ENCODE results near the gene NAA16. TPM values are rescaled to one million over a fixed set of nuclear protein-coding genes. Genes with fewer than 3 reads are reported as not detected.
"Not testable (repeated sequence)": the region's sequence is repeated elsewhere in the genome, so short reads cannot be mapped to it uniquely, and the experiment has no call there.

Gene NAA16
- polyA plus RNA-seq, 3 donors, result 4.2 to 8.4 (median 6.1) TPM

DNA sequence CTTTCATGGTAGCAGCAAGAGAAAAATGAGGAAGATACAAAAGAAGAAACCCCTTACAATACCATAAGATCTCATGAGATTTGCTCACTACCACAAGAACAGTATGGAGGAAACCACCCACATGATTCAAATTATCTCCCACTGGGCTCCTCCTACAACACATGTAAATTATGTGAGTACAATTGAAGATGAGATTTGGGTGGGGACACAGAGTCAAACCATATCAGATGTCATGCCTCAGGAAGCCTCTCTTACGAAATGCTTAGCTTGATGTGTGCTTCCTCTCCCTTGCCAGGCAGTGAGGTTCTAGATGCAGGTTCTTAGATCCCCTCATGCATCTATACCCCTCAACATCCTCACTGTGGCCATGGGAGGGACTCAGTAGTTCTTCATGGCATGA, 83.1 kb downstream of the NAA16 start:
- WGBS, 3 donors, result 76 to 86% (median 85%) methylated on average over 1 of the region's 1 CpG
- H3K27ac ChIP-seq (ENCODE audit: low read depth, low read length), result no peak overlapping the region

DNA sequence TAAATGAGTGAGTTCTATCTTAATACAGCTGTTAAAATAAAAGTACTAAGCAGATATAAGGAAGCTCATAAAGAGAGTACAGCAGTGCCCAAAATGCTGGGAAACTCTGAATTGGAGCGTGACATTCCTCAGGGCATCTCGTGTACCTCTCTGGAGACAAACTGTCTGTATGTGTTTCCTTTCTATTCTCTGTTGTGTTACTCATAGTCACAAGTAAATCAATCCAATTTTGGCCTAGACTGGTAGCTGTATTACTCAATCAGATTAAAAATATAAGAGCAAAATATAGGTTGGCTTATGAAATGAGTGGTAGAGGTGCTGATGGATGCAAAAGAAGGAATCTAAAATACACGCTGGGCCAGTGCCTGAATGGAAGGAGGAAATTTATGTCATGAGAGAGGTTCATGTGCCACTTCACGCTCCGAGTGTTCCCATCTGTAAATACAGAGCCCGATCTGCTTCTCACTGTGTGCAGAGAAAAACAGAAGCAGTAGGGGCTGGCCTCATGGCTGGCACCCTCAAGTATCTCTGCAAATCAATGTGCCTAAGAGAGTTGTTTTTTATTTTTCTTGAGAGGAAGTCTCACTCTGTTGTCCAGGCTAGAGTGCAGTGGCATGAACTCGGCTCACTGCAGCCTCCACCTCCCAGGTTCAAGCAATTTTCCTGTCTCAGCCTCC, 87.6 kb downstream of the NAA16 start:
- 83 to 84% (median 83%) methylated on average over 7 of the region's 7 CpGs for WGBS, 3 donors

GRCh38 chr13:41401366-41401765, 90.3 kb downstream of the NAA16 start:
- WGBS, 3 donors, result 84 to 91% (median 85%) methylated on average over 4 of the region's 4 CpGs

More for the DNA sequence above, 87.6 kb downstream of the NAA16 start:
- no peak overlapping the region for H3K27ac ChIP-seq (ENCODE audit: low read depth, low read length)

DNA sequence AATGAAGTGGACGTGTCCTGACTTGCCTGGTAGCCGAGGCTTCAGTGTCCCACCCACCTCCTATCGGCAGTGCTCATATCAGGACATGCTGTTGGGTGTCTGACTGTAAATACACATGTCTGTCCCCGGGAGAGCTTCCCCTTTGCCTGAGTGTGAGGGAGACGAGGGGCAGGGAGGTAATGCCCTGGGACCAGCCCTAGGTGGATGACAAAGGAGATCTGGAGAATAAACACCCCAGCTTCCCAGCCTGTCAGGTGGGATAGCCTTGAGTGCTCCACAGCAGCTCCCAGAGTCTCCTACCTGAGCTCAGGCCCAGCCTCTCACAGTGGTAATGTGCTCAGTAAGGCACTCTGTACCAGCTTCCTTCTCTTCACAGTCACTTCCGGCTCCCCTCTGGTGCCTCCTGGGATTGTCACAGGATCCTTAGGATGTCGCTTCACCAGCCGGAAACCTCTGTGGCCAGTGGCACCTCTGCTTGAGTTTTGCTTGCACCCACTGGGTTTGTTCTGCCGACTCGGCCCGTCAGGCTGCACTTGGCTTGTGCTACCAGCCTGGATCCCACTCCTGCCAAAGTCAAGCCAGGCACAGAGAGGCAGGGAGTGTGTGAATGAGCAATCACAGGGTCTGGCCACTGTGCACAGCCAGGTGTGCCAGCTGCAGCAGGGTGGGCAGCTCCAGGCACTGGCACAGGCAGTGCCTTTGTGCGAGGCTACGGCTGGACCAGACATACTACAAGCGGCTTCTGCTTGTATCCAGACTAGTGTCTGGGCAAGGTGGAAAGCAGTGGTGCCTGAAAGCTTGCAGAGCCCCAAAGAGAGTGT, 91.8 kb downstream of the NAA16 start:
- 81 to 91% (median 84%) methylated on average over 14 of the region's 14 CpGs for WGBS, 3 donors
- no peak overlapping the region for H3K27ac ChIP-seq (ENCODE audit: low read depth, low read length)

More at GRCh38 chr13:41401366-41401765, 90.3 kb downstream of the NAA16 start:
- H3K27ac ChIP-seq (ENCODE audit: low read depth, low read length), result no peak overlapping the region

DNA sequence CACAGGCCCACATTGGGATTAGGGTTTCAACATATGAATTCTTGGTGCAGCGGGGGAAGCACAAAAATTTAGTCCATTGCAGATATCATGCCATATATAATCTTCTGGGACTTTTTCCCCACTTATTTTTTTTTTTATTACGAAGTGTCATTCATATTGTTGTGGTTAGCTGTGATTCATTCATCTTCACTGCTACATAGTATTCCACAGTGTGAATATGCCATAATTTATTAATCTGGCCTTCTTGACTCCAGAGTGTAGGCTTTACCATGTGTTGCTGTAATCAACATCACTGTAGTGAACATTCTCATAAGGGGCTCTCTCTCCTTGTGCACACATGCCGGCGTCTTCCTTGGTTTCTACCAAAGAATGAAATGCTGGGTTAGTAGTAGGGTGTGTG, 92.9 kb downstream of the NAA16 start:
- 72 to 97% (median 96%) methylated on average over 4 of the region's 4 CpGs for WGBS, 3 donors
- H3K27ac ChIP-seq (ENCODE audit: low read depth, low read length), result no peak overlapping the region

- no peak overlapping the region for H3K27ac ChIP-seq (ENCODE audit: low read depth, low read length)
- WGBS, 3 donors, result 60 to 79% (median 64%) methylated on average over 2 of the region's 2 CpGs
Observed at GRCh38 chr13:41405367-41405766, 94.3 kb downstream of the NAA16 start.

GRCh38 chr13:41407380-41407779, 96.3 kb downstream of the NAA16 start:
- 58 to 70% (median 62%) methylated on average over 3 of the region's 3 CpGs for WGBS, 3 donors

DNA sequence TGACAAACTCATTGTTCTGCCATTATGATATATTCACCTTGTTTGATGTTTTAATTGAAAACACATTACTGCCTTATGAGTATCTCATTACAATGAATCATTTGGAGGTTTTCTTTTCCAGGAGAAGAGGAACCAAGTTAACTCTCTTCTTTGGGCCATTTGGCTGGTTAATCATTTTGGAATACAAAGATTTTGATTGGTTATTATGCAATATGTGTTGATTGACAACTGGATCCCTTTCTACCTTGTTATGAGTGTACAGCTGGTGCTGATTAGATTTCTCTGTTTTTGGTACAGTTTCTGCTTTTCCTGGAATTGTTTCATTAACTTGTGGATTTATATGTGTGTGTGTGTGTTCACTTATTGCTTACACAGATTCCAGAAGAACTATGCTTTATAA, 97.1 kb downstream of the NAA16 start:
- H3K27ac ChIP-seq (ENCODE audit: low read depth, low read length), result no peak overlapping the region

More at GRCh38 chr13:41407380-41407779, 96.3 kb downstream of the NAA16 start:
- H3K27ac ChIP-seq (ENCODE audit: low read depth, low read length), result no peak overlapping the region

DNA sequence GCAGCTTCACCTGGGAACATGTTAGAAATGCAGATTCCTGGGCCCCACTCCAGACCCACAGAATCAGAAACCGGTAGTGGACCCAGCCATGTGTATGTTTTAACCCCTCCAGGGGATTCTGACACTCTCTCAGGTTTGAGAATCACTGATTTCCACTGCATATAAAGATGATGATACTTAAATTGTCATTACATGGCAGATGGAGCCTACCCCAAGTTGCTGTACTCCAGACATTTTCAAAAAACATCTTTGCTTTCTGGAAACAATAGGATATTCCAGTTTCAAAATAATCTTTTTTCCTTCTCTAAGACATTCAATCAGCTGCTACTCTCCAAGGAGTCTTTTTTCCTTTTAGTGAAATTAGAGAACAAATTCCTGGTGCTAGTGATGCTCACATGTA, 97.7 kb downstream of the NAA16 start:
- no peak overlapping the region for H3K27ac ChIP-seq (ENCODE audit: low read depth, low read length)
- WGBS, 3 donors, result 70 to 71% (median 71%) methylated on average over 1 of the region's 1 CpG

- no peak overlapping the region for H3K27ac ChIP-seq (ENCODE audit: low read depth, low read length)
- WGBS, 3 donors, result 62 to 74% (median 69%) methylated on average over 2 of the region's 2 CpGs
Observed at GRCh38 chr13:41409611-41410010, 98.5 kb downstream of the NAA16 start.

DNA sequence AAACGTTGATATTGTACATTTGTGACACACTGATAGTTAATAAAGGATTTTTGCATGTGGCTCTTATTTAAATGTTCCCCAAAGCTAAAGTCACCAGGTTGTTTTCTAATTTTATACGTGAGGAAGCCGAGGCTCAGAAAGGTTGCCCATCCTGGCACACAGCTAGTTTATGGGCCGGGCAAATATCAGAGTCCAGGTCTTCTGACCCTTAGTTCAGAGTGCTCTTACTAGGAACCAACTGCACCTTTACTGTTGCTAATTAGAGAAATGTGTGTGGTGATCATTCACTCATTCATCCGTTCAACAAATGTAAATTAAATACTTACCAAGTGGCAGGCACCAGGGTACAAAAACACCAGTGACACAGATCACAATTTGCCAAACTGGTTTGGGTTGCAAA, 100.0 kb downstream of the NAA16 start:
- H3K27ac ChIP-seq (ENCODE audit: low read depth, low read length), result no peak overlapping the region
- 85 to 92% (median 87%) methylated on average over 5 of the region's 5 CpGs for WGBS, 3 donors

DNA sequence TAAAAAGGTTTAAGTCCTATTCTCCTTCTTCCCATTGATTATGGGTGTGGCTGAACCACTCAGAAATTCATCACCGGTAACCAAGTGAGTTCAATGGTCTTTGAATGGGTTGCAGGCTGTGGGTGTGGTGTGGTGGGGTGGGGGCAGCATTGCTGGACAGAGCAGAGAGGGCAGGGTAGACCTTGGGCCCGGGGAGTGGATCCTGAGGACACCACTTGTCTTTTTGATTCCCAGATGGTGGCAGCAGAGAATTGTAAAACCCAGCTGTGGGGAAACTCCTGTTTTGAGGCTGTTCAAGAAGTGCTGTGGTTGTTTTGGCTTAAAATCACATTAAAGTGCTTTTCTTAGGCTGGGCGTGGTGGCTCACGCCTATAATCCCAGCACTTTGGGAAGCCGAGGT, 100.5 kb downstream of the NAA16 start:
- no peak overlapping the region for H3K27ac ChIP-seq (ENCODE audit: low read depth, low read length)
- 48 to 59% (median 58%) methylated on average over 5 of the region's 5 CpGs for WGBS, 3 donors

- 89 to 95% (median 91%) methylated on average over 5 of the region's 5 CpGs for WGBS, 3 donors
- H3K27ac ChIP-seq (ENCODE audit: low read depth, low read length), result no peak overlapping the region
Observed at GRCh38 chr13:41413872-41414271, 102.8 kb downstream of the NAA16 start.

DNA sequence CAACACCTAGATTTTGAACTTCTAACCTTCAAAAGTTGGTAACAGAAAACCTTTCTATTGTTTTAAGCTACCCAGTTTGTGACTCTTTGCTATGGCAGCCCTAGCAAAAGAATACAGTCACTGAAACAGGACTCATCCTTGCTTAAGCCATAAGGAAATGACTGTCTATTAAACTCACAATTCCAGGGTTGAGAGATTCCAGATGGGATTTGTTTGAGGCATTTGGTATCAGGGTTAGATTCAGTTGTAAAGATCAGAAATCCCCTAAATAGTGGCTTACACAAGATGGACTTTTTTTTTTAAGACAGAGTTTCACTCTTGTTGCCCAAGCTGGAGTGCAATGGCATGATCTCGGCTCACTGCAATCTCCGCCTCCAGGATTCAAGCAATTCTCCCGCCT, 105.2 kb downstream of the NAA16 start:
- WGBS, 3 donors, result 33 to 71% (median 55%) methylated on average over 3 of the region's 3 CpGs
- no peak overlapping the region for H3K27ac ChIP-seq (ENCODE audit: low read depth, low read length)

- 35 to 48% (median 40%) methylated on average over 5 of the region's 5 CpGs for WGBS, 3 donors
- no peak overlapping the region for H3K27ac ChIP-seq (ENCODE audit: low read depth, low read length)
Observed at GRCh38 chr13:41418027-41418426, 107.0 kb downstream of the NAA16 start.

DNA sequence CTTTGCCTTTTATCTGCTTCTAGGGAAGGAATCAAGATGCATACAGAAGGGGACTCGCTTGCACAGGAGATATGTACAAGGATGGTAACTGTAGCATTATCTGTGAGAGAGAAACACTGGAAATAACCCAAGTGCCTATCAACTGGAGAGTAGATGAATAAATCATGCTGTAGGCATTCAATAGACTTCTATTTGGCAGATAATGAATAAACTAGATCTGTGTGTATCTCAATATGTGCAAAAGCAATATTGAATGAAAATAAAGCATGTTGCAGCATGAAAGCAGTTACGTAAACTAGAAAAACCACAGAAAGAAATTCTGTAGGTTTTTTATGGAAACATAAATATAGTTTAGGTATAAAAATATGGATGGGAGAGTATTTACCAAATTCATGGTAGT, 107.7 kb downstream of the NAA16 start:
- H3K27ac ChIP-seq (ENCODE audit: low read depth, low read length), result no peak overlapping the region
- 89 to 98% (median 95%) methylated on average over 2 of the region's 2 CpGs for WGBS, 3 donors

- 63 to 72% (median 65%) methylated on average over 1 of the region's 1 CpG for WGBS, 3 donors
- no peak overlapping the region for H3K27ac ChIP-seq (ENCODE audit: low read depth, low read length)
Observed at GRCh38 chr13:41419206-41419605, 108.1 kb downstream of the NAA16 start.

- 75 to 86% (median 79%) methylated on average over 4 of the region's 4 CpGs for WGBS, 3 donors
- no peak overlapping the region for H3K27ac ChIP-seq (ENCODE audit: low read depth, low read length)
Observed at GRCh38 chr13:41420146-41420545, 109.1 kb downstream of the NAA16 start.

DNA sequence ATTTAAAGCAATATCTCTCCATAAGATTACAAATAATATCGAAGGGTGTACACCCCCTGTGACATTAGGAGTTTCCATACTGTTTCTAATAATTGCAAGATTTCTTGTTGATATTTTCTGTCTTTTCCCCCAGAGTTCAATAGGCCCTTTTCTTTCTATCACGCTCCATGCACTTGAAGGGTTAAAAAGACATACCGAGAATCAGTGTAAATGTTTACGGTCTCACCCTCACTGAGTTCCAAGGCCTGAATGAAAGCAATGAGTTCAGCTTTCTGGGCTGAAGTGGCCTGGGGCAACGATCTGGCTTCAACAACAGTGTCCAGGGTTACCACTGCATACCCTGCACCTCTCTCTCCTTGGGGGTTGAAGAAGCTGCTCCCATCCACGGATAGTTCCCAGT, 110.3 kb downstream of the NAA16 start:
- 69 to 84% (median 76%) methylated on average over 6 of the region's 6 CpGs for WGBS, 3 donors
- not testable (repeated sequence) for H3K27ac ChIP-seq (ENCODE audit: low read depth, low read length)

DNA sequence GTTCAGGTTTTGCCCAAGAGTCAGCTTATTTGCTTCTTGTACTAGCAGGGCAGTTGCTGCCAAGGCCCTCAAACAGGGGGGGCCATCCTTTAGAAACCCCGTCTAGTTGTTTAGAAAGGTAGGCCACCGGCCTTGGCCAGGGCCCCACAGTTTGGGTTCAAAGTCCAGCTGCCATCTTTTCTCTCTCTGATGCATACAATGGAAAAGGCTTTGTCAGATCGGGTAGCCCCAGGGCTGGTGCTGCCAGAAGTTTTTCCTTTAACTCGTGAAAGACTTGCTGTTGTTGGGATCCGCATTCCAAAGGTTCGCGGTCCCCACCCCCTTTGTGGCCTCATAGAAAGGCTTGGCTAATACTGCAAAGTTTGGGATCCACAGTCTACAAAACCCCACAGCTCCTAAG, 110.9 kb downstream of the NAA16 start:
- H3K27ac ChIP-seq (ENCODE audit: low read depth, low read length), result not testable (repeated sequence)
- WGBS, 3 donors, result 37 to 85% (median 70%) methylated on average over 7 of the region's 7 CpGs

Data from adipose tissue (tissue), 3 donors.